K562 (cell line): Measurements from ENCODE around the gene TRANK1. TPM values are rescaled to one million over a fixed set of nuclear protein-coding genes. Genes with fewer than 3 reads are reported as not detected.

ENCODE experiments used
- ARID2 ChIP-seq: fragments of 450-650 bp; IDR thresholded peaks from 2 replicates; pipeline ENCODE4 v1.6.1; 2017; ENCODE audit warnings: antibody characterized with exemption, mild to moderate bottlenecking
- CBX2 ChIP-seq: fragments of 200-600 bp; sonication (generic); IDR thresholded peaks from one replicate; pipeline ENCODE4 v1.6.1; 2012; ENCODE audit warnings: mild to moderate bottlenecking, low read length, inconsistent platforms; ENCODE audit not compliant: insufficient read depth, poor library complexity, severe bottlenecking
- CEBPG ChIP-seq, 3 experiments: fragments of 200-800 bp in 1 of 3; sonication (Bioruptor generic) in 1 of 3; sonication (generic) in 1 of 3; formaldehyde crosslinking in 1 of 3; IDR thresholded peaks in 2 of 3; conservative IDR thresholded peaks in 1 of 3; 2 replicates each; pipeline versions ENCODE4 v1.6.1 to v1.8.0; 2016 to 2022; ENCODE audit warnings: missing compliant biosample characterization in 2 of 3, missing genetic modification characterization in 2 of 3, mild to moderate bottlenecking in 1 of 3, missing genetic modification reagents in 1 of 3
- FOSL1 ChIP-seq: fragments of 200-800 bp; sonication (Bioruptor generic); conservative IDR thresholded peaks from 2 replicates; pipeline ENCODE4 v1.6.1; 2016; ENCODE audit warnings: missing genetic modification characterization, missing compliant biosample characterization
- HDAC8 ChIP-seq: fragments of 450-650 bp; IDR thresholded peaks from 2 replicates; pipeline ENCODE4 v1.6.1; 2016; ENCODE audit warnings: mild to moderate bottlenecking, missing genetic modification characterization, moderate library complexity, missing compliant biosample characterization
- HNRNPH1 ChIP-seq: fragments of 200-400 bp; formaldehyde crosslinking; optimal IDR thresholded peaks from 2 replicates; pipeline ENCODE3; 2017; ENCODE audit warnings: low read depth, mild to moderate bottlenecking, low read length, moderate library complexity
- MAFG ChIP-seq: fragments of 450-650 bp; conservative IDR thresholded peaks from 2 replicates; pipeline ENCODE4 v1.6.1; 2016; ENCODE audit warnings: missing genetic modification characterization, missing compliant biosample characterization
- MCM5 ChIP-seq: fragments of 450-650 bp; IDR thresholded peaks from 2 replicates; pipeline ENCODE4 v1.6.1; 2016; ENCODE audit warnings: low read depth
- NR0B1 ChIP-seq: fragments of 450-650 bp; IDR thresholded peaks from one replicate; pipeline ENCODE4 v1.6.1; 2018; ENCODE audit warnings: mild to moderate bottlenecking, moderate library complexity; ENCODE audit not compliant: partially characterized antibody
- OTX1 ChIP-seq: fragments of 450-650 bp; formaldehyde crosslinking; IDR thresholded peaks from 2 replicates; pipeline ENCODE4 v1.4.0; 2022; ENCODE audit warnings: mild to moderate bottlenecking
- POU5F1 ChIP-seq: fragments of 150-350 bp; IDR thresholded peaks from 2 replicates; pipeline ENCODE4 v1.6.1; 2014; ENCODE audit warnings: borderline replicate concordance, low read length, low read depth, mild to moderate bottlenecking; ENCODE audit not compliant: partially characterized antibody
- RHOXF2B ChIP-seq: fragments of 250-450 bp; sonication (Bioruptor Pico); conservative IDR thresholded peaks from 2 replicates; pipeline ENCODE4 v1.5.1; 2021
- SAP30 ChIP-seq: fragments of 200-600 bp; sonication (generic); IDR thresholded peaks from 2 replicates; pipeline ENCODE4 v1.6.1; 2012; ENCODE audit warnings: borderline replicate concordance, low read depth, mild to moderate bottlenecking, moderate library complexity, low read length, control low read depth, inconsistent platforms; ENCODE audit not compliant: insufficient read depth, poor library complexity, severe bottlenecking
- SMARCB1 ChIP-seq: IDR thresholded peaks from 2 replicates; pipeline ENCODE4 v1.6.1; 2011; ENCODE audit warnings: improper control_type of control experiment, low read depth; ENCODE audit not compliant: insufficient read length
- SREBF1 ChIP-seq: fragments of 150-350 bp; IDR thresholded peaks from 2 replicates; pipeline ENCODE4 v1.6.1; 2014; ENCODE audit warnings: antibody characterized with exemption, low read depth, low read length, borderline replicate concordance
- TAF9B ChIP-seq: fragments of 450-650 bp; IDR thresholded peaks from 2 replicates; pipeline ENCODE4 v1.6.1; 2018; ENCODE audit warnings: mild to moderate bottlenecking; ENCODE audit not compliant: partially characterized antibody
- ZMIZ1 ChIP-seq, 2 experiments: fragments of 150-350 bp in 1 of 2; IDR thresholded peaks; 2 replicates each; pipeline ENCODE4 v1.6.1; 2012 to 2016; ENCODE audit warnings: low read depth in 2 of 2, low read length in 2 of 2, mild to moderate bottlenecking in 1 of 2, moderate library complexity in 1 of 2
- ZNF347 ChIP-seq: fragments of 450-650 bp; formaldehyde crosslinking; IDR thresholded peaks from 2 replicates; pipeline ENCODE4 v1.4.0; 2020; ENCODE audit warnings: low read depth, mild to moderate bottlenecking, moderate library complexity
- ZNF695 ChIP-seq: fragments of 450-650 bp; formaldehyde crosslinking; IDR thresholded peaks from 2 replicates; pipeline ENCODE4 v1.4.0; 2020; ENCODE audit warnings: mild to moderate bottlenecking, moderate library complexity
- polyA plus RNA-seq, 8 experiments: library from polyadenylated mRNA; depleted of rRNA in 4 of 8; stranded (reverse) in 5 of 8; unstranded in 3 of 8; fragments of >200 nt; fragmentation: Nextera tagmentation in 2 of 8; fragmentation: Illumina TruSeq in 1 of 8; extraction: Ambion mirVana in 2 of 8; extraction: Trizol in 1 of 8; gene quantifications; 2 replicates each; pipeline versions ENCODE4 v1.2.1 to v1.2.3, GENCODE V29; 2011 to 2014; ENCODE audit warnings: inconsistent platforms in 1 of 8, missing spikeins in 1 of 8
- total RNA-seq, 7 experiments: library from RNA; depleted of rRNA in 6 of 7; stranded (reverse); fragments of >200 nt in 6 of 7; fragmentation: Illumina TruSeq in 2 of 7; extraction: Trizol in 2 of 7; gene quantifications; 2 replicates each; pipeline versions ENCODE4 v1.2.1 to v1.2.3, GENCODE V29; 2011 to 2021; ENCODE audit warnings: low replicate concordance in 1 of 7

Gene TRANK1
- total and polyA plus RNA-seq, 9 of the 15 experiments (the other 6 are each of a cell fraction or from before 2014, with no cell fraction given), result 0.41 to 5.3 (median 2.1) TPM

- TF ChIP-seq FOSL1, result peak; percentile 44; the same call in 1 of the 2 replicates
- no peak for TF ChIP-seq ZNF347
- peak; percentile 88; the same call in 1 of the 2 replicates for TF ChIP-seq RHOXF2B
- TF ChIP-seq ARID2, result no peak
- TF ChIP-seq CBX2, result no peak
- TF ChIP-seq ZNF695 (CRISPR knock-in tag), result no peak
- no peak for TF ChIP-seq SMARCB1
- peak; percentile 82 for TF ChIP-seq OTX1 (CRISPR knock-in tag)
- peak; percentile 91 for TF ChIP-seq CEBPG (CRISPR knock-in tag; IDR thresholded peaks at IDR 0.05)
- TF ChIP-seq CEBPG (tag; conservative IDR thresholded peaks at IDR 0.05 in 1 of 2, IDR thresholded peaks at IDR 0.05 in 1 of 2), result peak; percentile 88 to 91
- TF ChIP-seq ZMIZ1 (IDR thresholded peaks at IDR 0.05; ENCODE audit: low read depth in 2 of 2, low read length in 2 of 2), result no peak
- no peak for TF ChIP-seq POU5F1
- TF ChIP-seq SAP30, result peak; percentile 96
- TF ChIP-seq MCM5, result no peak
- TF ChIP-seq SREBF1, result no peak
- TF ChIP-seq HDAC8 (tag), result peak; percentile 89
- peak; percentile 93 for TF ChIP-seq TAF9B
- TF ChIP-seq MAFG (tag), result no peak
- TF ChIP-seq NR0B1, result no peak
- no peak for TF ChIP-seq HNRNPH1
These were observed 48.8 kb upstream of the TRANK1 start, which contains the start of gene MLH1 (continued) for GRCh38 chr3:36993326-36994283.
